GM21526 (cell line): ENCODE measurements around the gene HPCAL1.

Experiments used
- ATAC-seq: cut with Tn5 transposase; IDR thresholded peaks from one replicate; pipeline ENCODE4 v1.9.1; 2021; ENCODE audit warnings: moderate library complexity; ENCODE audit not compliant: unreplicated experiment, low FRiP score

HPCAL1 gene

DNA sequence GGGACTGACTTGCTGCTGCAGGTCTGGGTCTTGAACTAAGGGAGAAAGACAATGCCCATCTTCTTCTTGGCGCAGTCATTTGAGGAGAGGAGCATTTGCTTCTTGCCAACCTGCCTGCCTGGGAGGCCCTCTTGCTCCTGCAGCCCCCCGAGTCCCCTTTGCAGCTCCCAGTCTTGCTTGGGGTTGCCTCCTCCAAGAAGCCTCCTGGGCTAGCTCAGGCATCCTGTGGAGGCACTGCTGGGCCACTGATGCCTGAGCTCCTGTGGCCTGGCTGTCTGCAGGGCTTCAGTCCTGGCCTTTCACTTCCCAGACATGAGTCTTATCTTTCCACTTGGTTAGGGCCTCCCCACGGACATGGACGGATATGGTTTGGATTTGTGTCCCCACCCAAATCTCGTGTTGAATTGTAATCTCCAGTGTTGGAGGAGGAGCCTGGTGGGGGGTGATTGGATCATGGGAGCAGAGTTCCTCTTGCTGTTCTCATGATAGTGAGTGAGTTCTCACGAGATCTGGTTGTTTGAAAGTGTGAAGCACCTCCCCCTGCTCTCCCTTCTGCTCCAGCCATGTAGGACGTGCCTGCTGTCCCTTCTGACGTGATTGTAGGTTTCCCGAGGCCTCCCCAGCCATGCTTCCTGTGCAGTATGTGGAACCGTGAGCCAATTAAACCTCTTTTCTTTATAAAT is 17.3 kb downstream of the HPCAL1 start:
- no peak for ATAC-seq

DNA sequence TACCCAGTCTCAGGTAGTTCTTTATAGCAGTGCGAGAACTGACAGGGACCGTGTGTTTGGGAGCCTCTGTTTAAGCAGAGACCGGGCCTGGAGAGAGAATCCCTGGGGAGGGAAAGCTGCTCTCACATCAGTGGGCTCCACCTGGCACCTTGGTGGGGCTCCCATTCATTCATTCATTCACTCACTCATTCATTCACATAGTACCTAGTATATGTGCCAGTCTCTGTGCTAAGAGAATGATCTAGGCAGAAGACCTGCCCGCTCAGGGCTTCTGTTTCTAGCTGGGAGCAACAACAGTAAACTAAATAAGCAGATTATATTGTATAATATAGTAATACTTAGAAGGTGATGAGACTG is 17.8 kb downstream of the HPCAL1 start:
- no peak for ATAC-seq

DNA sequence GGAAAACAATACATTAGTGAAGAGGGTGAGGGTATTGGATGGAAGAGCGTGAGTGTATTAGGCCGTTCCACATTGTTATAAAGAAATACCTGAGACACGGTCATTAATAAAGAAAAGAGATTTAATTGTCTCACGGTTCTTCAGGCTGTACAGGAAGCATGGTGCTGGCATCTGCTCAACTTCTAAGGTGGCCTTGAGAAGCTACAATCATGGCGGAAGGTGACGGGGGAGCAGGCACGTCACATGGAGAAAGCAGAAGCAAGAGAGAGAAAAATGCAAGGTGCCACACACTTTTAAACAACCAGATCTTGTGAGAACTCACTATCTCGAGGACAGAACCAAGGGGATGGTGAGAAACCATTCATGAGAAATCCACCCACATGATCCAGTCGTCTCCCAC is 18.2 kb downstream of the HPCAL1 start:
- no peak for ATAC-seq

DNA sequence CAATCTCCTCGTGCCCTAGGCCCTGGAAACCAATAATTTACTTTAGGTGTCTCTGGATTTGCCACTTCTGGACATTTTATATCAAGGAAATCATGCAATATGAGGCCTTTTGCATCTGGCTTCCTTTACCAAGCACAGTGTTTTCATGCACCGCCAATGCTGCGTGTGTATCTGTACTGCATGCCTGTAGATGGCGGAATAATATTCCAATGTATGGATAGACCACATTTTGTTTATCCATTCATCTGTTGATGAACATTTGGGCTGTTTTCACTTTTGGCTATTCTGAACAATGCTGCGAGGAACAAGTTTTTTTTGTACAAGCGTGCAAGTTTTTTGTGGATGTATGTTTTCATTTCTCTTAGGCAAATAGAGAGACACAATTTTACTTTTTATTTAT is 18.9 kb downstream of the HPCAL1 start:
- ATAC-seq = no peak

DNA sequence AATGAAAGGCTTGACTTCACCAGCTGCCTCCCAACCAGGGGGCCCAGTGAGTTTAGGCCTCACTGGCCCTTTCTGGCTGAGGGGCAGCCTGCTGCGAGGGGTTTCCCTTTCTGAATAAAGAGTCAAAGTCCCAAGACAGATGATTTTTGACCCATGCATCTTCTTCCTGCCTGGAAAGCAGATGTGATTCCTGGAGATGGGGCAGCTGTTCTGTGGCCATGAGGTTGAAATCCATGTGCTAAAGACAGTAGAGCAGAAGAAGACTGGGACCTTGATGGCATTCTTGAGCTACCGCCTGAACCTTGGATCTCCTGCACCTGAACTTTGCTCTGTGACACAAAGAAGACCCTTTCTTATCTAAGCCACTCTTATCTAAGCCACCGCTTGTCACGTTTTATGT is 19.8 kb downstream of the HPCAL1 start:
- no peak for ATAC-seq

DNA sequence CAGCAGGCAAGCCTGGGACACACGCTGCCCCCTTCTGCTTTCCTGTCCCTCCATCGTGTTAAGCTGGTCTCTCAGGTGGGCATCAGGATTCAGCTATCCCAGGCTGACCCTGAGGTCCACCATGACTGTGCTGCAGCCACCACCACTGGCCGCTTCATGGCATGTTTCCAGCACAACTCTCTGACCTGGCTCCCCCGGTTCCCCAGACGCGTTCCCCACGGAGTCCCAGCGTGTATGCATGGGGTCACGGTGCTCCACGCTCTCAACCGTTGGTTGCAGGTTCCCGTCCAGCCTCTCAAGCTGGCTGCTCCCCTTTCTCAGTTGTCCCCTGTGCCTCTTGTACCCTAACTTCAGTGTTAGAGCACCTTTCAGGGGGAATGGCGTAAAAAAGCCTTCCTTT is 20.3 kb downstream of the HPCAL1 start:
- ATAC-seq = no peak

DNA sequence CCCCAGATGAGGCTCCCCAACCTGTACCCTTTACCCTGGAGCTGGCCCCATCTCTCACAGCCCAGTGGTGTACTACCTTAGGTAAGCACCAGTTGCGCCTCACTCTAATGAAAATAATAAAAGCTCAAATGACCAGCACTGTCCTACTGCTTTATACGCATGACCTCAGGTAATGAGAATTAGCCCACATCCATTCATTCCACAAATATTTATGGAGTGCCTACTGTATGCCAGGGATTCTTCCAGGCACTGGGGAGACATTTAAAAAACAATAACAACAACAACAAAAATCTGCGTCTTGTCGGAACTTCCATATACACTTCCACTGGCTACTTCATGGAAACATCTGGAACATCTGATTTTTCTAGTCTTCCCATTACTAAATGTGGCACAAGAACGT is 20.8 kb downstream of the HPCAL1 start:
- no peak for ATAC-seq

DNA sequence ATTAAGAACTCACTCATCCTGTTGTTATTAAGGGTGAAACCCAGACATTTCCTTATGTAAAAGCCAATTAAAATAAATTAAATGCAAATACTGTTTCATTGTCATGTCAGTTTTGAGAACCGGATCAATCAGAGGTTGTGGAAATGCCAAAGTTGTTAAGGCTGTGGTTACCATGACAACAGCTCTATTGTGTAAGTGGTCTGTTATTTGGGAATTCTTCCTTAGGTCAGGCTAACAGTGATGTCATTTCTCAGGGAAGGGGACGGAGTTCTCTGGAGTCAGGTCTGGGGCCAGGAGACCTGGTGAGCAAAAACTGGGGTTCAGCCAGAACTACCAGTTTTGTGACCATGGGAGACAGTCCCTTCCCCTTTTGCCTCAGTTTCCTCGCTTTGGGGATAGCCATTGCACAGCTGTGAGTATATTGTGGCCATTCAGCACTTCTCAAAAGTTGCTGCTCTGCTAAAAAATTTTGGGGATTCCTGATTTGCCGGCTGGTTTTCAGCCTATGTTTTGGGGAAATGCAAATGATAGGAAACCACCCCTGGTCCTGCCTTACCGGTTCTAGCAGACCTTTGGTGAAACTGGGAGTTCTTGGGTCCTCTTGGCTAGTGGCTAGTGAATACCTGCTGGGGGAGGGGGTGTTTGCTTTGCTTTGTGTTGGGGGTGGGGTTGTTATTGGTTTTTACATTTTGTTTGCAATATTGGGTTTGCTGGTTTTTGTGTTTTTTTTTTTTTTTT is 21.6 kb downstream of the HPCAL1 start:
- ATAC-seq = no peak

DNA sequence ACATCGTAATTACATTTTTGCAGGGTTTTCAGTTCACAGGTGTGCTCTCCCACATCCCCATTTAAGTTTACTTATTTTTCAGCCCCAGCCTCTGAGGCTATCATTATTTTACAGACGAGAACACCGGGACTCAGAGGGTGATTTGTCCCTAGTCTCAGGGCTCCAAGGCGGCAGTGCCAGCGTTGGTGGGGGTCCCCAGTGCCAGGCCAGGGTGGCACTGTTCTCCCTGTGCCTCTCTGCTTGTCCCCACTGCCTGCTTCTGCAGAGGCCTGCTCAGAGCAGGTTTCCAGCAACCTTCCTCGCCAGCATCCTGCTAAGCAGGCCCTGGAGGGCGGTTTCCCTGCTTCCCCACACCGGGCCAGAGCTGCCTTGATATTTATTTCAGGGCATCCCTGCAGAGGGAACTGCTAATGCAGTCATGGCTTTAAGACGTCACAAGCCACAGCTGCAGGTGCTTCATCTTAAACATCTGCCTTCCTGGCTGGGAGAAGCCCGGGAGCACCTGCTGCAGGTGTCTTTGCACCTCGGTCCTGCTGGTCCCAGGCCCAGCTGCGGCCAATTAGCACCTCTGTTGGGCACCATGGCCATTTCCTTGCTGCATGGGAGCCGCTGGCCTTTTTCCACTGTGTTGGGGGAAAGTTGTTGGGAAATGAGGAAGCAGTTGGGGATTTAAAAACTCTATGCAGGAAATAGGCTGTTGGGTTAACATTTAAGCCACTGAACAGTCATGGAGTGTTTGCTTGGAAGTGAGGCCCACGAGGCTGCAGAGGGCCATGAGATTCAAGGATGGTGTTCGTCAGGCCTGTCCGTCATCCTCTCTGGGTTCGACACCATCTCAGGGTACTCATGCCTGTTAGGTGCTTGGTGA is 22.8 kb downstream of the HPCAL1 start:
- ATAC-seq = no peak

DNA sequence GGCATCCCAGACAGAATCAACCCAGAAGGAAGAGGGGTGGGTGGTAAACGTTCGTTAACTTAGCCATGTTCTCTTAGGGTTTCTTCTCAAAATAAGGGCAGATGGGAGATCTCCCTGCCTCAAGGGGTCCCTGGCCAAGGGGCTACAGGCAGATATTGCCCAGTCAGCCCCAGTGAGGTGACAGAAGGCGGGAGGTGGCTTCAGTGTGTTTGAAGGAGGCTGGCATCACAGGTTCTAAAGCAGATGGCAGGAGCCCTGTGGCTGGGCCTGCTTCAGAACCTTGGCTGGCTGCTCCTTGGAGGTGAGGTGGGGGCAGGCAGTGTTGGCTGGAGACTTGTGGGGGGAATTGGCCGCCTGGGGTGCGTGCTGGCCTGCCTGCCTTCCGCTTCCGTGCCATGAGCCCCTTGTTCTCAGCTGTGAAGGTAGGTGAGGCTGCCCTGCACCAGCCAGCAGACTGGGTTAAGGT is 23.5 kb downstream of the HPCAL1 start:
- no peak for ATAC-seq

DNA sequence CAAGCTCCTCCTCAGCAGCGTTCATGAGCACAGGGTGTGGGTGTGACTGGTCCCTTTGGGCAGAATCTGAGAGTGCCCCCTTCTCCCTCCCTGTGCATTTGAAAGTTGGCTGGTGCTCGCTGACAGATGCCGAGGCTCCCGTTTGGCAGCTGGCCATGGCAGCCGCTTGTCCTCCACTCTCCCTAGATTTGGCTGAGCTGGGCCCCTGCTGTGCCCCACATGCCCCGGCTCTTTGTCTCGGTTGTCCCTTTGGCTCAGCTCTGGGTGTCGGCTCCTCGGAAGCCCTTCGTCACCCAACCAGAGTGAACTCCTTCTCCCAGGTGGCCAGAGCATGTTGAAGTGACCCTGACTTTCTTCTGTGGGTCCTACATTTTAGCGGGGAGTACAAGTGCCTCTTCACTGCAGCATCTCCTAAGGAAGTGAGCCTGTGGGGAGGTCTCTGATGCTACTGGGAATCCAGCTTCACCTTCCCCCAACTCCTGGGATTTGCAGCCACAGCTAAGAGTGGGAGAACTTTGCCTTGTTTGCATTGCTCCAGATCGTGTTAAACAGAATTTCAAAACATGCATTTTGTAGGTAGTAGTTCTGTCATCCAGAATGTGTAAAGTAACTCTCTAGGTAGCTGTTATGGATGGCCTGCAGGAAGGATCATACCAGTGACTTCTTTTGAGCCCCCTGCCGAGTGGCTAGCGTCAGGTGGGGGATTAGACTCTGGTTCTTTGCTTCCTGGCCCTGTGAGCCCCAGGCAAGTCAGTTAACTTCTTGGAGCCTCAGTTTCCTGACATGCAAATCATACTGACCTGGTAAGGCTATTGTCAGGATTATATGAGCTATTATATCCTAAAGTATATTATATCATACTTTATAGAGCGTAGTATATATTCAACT is 24.2 kb downstream of the HPCAL1 start:
- ATAC-seq = no peak

DNA sequence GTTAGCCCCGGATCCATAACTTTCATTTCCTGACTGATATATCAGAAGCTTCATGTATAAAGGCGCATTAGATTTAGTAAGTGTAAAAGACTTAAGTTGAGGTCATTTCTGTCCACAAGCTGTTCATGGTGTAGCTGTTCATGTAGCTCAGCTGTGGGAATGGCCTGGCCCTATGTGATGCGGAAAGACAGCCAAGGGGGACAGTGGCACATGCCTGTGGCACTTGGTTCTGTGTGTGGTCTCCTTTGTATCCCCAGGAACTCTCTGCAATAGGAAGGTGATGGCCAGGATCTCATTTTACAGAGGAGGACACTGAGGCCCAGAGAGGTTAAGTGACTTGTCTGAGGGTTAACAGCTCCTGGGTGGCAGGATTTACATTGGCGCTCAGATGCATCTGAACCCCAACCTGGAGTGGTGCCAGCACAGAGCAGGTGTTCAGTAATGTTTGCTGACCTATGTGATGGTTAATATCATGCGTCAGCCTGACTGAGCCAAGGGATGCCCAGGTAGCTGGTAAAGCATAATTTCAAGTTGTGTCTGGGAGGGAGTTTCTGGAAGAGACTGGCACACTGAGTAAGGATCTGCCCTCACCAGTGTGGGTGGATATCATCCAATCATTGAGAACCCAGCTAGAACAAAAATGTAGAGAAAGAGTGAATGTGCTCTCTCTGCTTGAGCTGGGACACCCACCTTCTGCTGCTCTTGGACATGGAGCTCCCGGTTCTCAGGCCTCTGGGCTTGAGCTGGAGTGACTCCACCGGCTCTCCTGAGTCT is 25.4 kb downstream of the HPCAL1 start:
- no peak for ATAC-seq

DNA sequence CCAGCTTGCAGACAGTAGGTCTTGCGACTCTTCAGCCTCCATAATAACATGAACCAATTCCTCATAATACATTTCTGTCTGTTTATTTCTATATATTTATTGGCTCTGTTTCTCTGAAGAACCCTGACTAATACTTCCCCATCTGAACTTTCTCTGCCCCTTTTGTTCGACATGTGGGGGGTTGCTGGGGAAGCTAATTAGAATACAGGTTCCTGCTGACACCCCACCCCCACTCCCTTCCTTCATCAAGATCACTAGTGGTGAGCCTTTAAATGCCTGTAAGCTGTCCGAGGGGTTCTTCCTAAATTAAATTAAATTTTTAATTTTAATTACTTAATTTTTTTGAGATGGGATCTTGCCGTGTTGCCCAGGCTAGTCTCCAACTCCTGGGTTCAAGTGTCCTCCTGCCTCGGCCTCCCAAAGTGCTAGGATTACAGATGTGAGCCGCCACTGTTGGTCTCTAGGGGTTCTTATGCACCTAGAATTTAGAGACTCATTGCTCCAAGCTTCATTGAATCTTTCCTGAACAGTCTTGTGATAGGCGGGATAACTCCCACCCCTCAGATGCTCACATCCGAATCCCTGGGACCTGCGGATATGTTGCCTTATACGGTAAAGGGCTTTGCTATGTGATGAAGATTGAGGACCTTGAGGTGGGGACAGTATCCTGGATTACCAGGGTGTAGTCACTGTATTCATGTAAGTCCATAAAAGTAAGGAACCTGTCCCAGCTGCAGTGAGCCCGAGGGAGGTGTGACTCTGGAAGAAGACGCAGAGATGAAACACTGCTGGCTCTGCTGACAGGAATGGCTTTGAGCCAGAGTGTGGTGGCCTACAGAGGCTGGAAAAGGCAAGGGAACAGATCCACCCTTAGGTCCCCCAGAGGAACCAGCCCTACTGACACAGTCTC is 26.2 kb downstream of the HPCAL1 start:
- no peak for ATAC-seq

DNA sequence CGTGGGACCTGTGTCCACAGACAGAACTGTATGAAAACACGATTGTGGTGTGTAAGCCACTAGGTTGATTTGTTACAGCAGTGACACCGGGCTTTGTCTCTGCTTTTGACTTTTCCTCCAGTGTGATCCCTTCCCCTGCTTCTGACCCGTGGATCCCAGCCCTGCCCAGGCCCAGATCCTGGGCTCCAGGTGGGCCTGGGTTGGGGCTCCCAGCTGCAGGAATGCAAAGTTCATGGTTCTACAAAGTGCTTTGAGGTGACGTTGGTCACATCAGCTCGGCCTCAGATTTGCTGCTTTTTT is 26.8 kb downstream of the HPCAL1 start:
- ATAC-seq = no peak

DNA sequence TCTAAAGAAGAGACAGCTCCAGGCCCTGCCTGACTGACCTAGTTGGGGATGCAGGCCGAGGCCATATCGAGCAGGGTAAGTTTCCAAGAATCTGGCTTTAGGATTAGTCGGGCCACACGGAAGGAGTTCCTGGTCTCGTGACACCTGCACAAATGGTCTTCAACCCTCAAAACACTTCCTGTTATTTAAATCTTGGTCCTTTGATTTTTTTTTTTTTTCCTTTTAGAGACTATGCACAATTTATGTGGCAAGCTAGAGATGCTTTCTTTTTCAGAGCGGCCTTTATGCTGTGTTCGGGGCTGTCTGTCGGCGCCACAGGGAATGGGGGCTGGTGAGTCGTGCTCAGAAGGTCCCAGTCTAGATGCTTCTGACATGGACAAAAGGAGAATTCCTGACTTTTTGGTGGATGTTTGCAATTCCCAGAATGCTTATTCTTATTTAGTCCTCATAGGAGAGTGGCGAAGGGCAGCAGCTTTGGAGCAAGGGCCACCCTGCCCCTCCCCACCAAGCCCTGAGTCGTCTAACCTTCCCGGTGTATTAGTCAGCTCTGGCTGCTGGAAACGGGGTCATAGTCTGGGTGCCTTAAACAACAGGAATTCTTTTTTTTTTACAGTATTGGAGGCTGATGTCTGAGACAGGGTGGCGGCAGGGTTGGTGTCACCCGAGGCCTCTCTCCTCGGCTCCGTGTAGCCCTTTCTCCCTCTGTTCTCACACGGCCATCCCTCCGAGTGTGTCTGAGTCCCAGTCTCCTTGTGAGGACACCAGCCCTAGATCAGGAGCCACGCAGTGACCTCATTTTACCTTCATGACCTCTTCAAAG is 27.4 kb downstream of the HPCAL1 start:
- no peak for ATAC-seq

DNA sequence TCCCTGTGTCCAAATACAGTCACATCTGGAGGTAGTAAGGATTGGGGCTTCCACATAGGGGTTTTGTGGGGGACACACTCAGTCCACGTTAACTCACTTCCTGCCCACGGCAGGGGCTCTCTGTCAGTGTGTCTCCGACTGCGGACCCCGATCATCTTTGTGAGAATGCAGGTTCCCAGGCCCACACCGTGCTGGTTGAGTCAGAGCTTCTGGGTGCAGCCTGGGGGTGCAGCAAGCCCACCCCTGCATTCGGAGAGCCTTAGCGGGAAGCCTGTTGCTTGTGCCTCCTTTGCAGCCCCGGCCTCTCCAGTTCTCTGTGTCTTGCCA is 28.0 kb downstream of the HPCAL1 start:
- ATAC-seq = no peak

DNA sequence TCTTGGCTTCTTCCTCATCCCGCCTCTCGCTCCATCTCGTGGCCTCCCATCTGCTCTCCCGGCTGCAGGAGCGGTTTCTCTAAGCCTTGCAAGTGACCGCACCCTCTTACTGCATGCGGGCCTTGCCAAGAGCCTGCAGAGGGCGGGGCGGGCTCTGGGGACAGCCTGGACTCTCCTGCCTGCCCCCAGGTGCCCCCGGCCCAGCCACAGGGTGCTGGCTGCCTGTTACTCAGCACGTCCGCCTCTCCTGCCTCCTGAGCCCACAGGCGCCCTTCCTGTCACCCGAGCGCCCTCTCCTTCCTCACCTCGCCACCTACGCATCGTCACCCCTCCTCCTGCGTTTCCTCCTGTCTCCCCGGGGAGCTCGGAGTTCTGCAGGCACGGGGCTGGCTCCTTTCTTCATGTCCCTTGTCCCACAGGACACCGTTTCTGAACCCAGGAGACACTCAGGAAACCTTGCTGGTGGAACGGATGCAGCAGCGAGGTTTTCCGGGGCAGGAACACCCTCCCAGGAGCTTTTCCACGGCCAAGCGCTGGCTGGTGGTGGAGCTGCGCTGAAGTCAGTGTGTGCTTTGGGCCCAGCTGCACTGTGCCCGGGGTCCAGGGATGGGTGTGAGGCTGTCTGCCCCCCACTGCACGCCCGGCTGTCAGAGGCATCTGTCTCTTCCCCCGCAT is 28.5 kb downstream of the HPCAL1 start:
- no peak for ATAC-seq
